ENCODE measurements around the gene FBXL22.

The FBXL22 gene

GRCh38 chr15:63597038-63597790 lies at the start of gene FBXL22:
Gene FBXL22, plus strand, starts transcription at chr15:63597387. Its CDS starts 6 bp downstream, at chr15:63597393.
- no peak for DNase-seq

GRCh38 chr15:63551400-63551799 lies 45.8 kb upstream of the FBXL22 start:
- no peak for DNase-seq

- DNase-seq, result no peak
Observed at GRCh38 chr15:63553388-63553791, 43.8 kb upstream of the FBXL22 start.

GRCh38 chr15:63554337-63554927 lies 42.8 kb upstream of the FBXL22 start:
- DNase-seq, result no peak

GRCh38 chr15:63555507-63555906 lies 41.7 kb upstream of the FBXL22 start:
- DNase-seq, result no peak

- DNase-seq, result no peak
Observed at GRCh38 chr15:63556246-63556645, 40.9 kb upstream of the FBXL22 start.

- no peak for DNase-seq
Observed at GRCh38 chr15:63556736-63557135, 40.5 kb upstream of the FBXL22 start.

GRCh38 chr15:63559753-63560152 lies 37.4 kb upstream of the FBXL22 start:
- DNase-seq, result no peak

- peak; percentile 68 to 70 for DNase-seq
Observed at GRCh38 chr15:63560741-63561448, 36.3 kb upstream of the FBXL22 start.

- DNase-seq, result no peak
Observed at GRCh38 chr15:63564093-63564492, 33.1 kb upstream of the FBXL22 start.

GRCh38 chr15:63565536-63566186 lies 31.5 kb upstream of the FBXL22 start:
- DNase-seq, result no peak

GRCh38 chr15:63572749-63573464 lies 24.3 kb upstream of the FBXL22 start:
- DNase-seq, result no peak

GRCh38 chr15:63573533-63573932 lies 23.7 kb upstream of the FBXL22 start:
- no peak for DNase-seq

GRCh38 chr15:63575312-63575711 lies 21.9 kb upstream of the FBXL22 start:
- DNase-seq, result no peak

- DNase-seq, result no peak
Observed at GRCh38 chr15:63576441-63576840, 20.7 kb upstream of the FBXL22 start.

GRCh38 chr15:63582179-63582578 lies 15.0 kb upstream of the FBXL22 start:
- DNase-seq, result no peak

- no peak for DNase-seq
Observed at GRCh38 chr15:63582718-63583426, 14.3 kb upstream of the FBXL22 start.

GRCh38 chr15:63586790-63587189 lies 10.4 kb upstream of the FBXL22 start:
- no peak for DNase-seq

GRCh38 chr15:63587527-63587926 lies 9.7 kb upstream of the FBXL22 start:
- DNase-seq, result no peak

GRCh38 chr15:63588826-63589225 lies 8.4 kb upstream of the FBXL22 start:
- no peak for DNase-seq

- peak; percentile 68 to 76 for DNase-seq
Observed at GRCh38 chr15:63593705-63594671, 3.2 kb upstream of the FBXL22 start.
